ENCODE measurements around the gene ERG.

Gene ERG

GRCh38 chr21:38429011-38429410 lies 69.3 kb downstream of the ERG start:
- DNase-seq: peak in 1 of 3 donors; percentile 29
- Histone ChIP-seq H3K27ac (ENCODE audit: insufficient read depth in 1 of 2, low read depth in 1 of 2, low read length in 2 of 2, poor library complexity in 1 of 2, severe bottlenecking in 2 of 2) (no peak overlapping the region), H3K27me3 (replicated peaks in 2 of 5; ENCODE audit: control insufficient read depth in 4 of 5, insufficient read depth in 5 of 5, low read length in 4 of 5) (no peaks in the 10 kb centered on the region), H3K9me3 (ENCODE audit: control extremely low read depth in 1 of 5, control insufficient read depth in 4 of 5, insufficient read depth in 2 of 5, low read depth in 1 of 5, low read length in 4 of 5) (peaks cover 0 to 2% (median 0%) of the 10 kb centered on the region in 5 experiments), H3K4me3 (ENCODE audit: control insufficient read depth in 1 of 7, extremely low read depth in 1 of 7, insufficient read depth in 4 of 7, low read depth in 2 of 7, low read length in 6 of 7) (no peak overlapping the region), H3K36me3 (ENCODE audit: control insufficient read depth in 4 of 4, insufficient read depth in 4 of 4, low read length in 3 of 4) (peaks cover 17 to 87% (median 55%) of the 10 kb centered on the region in 4 experiments), H3K4me1 (ENCODE audit: control extremely low read depth in 1 of 4, control insufficient read depth in 4 of 4, insufficient read depth in 4 of 4, low read length in 3 of 4) (peaks cover 0 to 3% (median under 1%) of the 10 kb centered on the region in 4 experiments)
- ChIA-PET CTCF (interaction anchor here (1.9 kb wide), 1 partner anchor 12 kb away, joined by 8 read pairs; no protein-coding TSS in a partner anchor), POLR2A (no interaction called here)
- WGBS (ENCODE audit: insufficient coverage): no CpG with 5 or more reads among the region's 2 CpGs

GRCh38 chr21:38428211-38428610 lies 70.1 kb downstream of the ERG start:
- H3K27me3 ChIP-seq (replicated peaks in 2 of 5; ENCODE audit: control insufficient read depth in 4 of 5, insufficient read depth in 5 of 5, low read length in 4 of 5): no peaks in the 10 kb centered on the region
- no peak for DNase-seq
- ChIA-PET POLR2A (no interaction called here), CTCF (interaction anchor here (1.9 kb wide), 1 partner anchor 12 kb away, joined by 8 read pairs; no protein-coding TSS in a partner anchor)
- WGBS (ENCODE audit: insufficient coverage): 91% methylated on average over 7 of the region's 7 CpGs
- peaks cover 0 to 2% (median 0%) of the 10 kb centered on the region in 5 experiments for H3K9me3 ChIP-seq (ENCODE audit: control extremely low read depth in 1 of 5, control insufficient read depth in 4 of 5, insufficient read depth in 2 of 5, low read depth in 1 of 5, low read length in 4 of 5)
- peaks cover 25 to 87% (median 54%) of the 10 kb centered on the region in 4 experiments for H3K36me3 ChIP-seq (ENCODE audit: control insufficient read depth in 4 of 4, insufficient read depth in 4 of 4, low read length in 3 of 4)
- no peak overlapping the region for H3K27ac ChIP-seq (ENCODE audit: insufficient read depth in 1 of 2, low read depth in 1 of 2, low read length in 2 of 2, poor library complexity in 1 of 2, severe bottlenecking in 2 of 2)
- H3K4me3 ChIP-seq (ENCODE audit: control insufficient read depth in 1 of 7, extremely low read depth in 1 of 7, insufficient read depth in 4 of 7, low read depth in 2 of 7, low read length in 6 of 7): no peak overlapping the region
- peaks cover 0 to 3% (median under 1%) of the 10 kb centered on the region in 4 experiments for H3K4me1 ChIP-seq (ENCODE audit: control extremely low read depth in 1 of 4, control insufficient read depth in 4 of 4, insufficient read depth in 4 of 4, low read length in 3 of 4)

- ChIA-PET CTCF (interaction anchor here (1.2 to 1.3 kb wide), 3 partner anchors 12 to 24 kb away, joined by 3 to 4 read pairs (median 4); no protein-coding TSS in a partner anchor), POLR2A (no interaction called here)
- no peaks in the 10 kb centered on the region for H3K9me3 ChIP-seq (ENCODE audit: control extremely low read depth in 1 of 5, control insufficient read depth in 4 of 5, insufficient read depth in 2 of 5, low read depth in 1 of 5, low read length in 4 of 5)
- no peak overlapping the region for H3K4me3 ChIP-seq (ENCODE audit: control insufficient read depth in 1 of 7, extremely low read depth in 1 of 7, insufficient read depth in 4 of 7, low read depth in 2 of 7, low read length in 6 of 7)
- no peaks in the 10 kb centered on the region for H3K27me3 ChIP-seq (replicated peaks in 2 of 5; ENCODE audit: control insufficient read depth in 4 of 5, insufficient read depth in 5 of 5, low read length in 4 of 5)
- no peak for DNase-seq
- 93% methylated on average over 9 of the region's 11 CpGs for WGBS (ENCODE audit: insufficient coverage)
- H3K4me1 ChIP-seq (ENCODE audit: control extremely low read depth in 1 of 4, control insufficient read depth in 4 of 4, insufficient read depth in 4 of 4, low read length in 3 of 4): peaks cover 0 to 3% (median 0%) of the 10 kb centered on the region in 4 experiments
- H3K36me3 ChIP-seq (ENCODE audit: control insufficient read depth in 4 of 4, insufficient read depth in 4 of 4, low read length in 3 of 4): peaks cover 35 to 93% (median 66%) of the 10 kb centered on the region in 4 experiments
- peak overlapping the region in 1 of 2 experiments; percentile 31 for H3K27ac ChIP-seq (ENCODE audit: insufficient read depth in 1 of 2, low read depth in 1 of 2, low read length in 2 of 2, poor library complexity in 1 of 2, severe bottlenecking in 2 of 2)
These were observed 73.8 kb downstream of the ERG start for GRCh38 chr21:38424305-38425019.

- ChIA-PET CTCF (interaction anchor here (1.0 kb wide), 1 partner anchor 27 kb away, joined by 3 read pairs; no protein-coding TSS in a partner anchor), POLR2A (no interaction called here)
- no peak overlapping the region for H3K27ac ChIP-seq (ENCODE audit: insufficient read depth in 1 of 2, low read depth in 1 of 2, low read length in 2 of 2, poor library complexity in 1 of 2, severe bottlenecking in 2 of 2)
- 72% methylated on average over 4 of the region's 5 CpGs for WGBS (ENCODE audit: insufficient coverage)
- H3K4me3 ChIP-seq (ENCODE audit: control insufficient read depth in 1 of 7, extremely low read depth in 1 of 7, insufficient read depth in 4 of 7, low read depth in 2 of 7, low read length in 6 of 7): no peak overlapping the region
- peaks cover 37 to 92% (median 65%) of the 10 kb centered on the region in 4 experiments for H3K36me3 ChIP-seq (ENCODE audit: control insufficient read depth in 4 of 4, insufficient read depth in 4 of 4, low read length in 3 of 4)
- H3K9me3 ChIP-seq (ENCODE audit: control extremely low read depth in 1 of 5, control insufficient read depth in 4 of 5, insufficient read depth in 2 of 5, low read depth in 1 of 5, low read length in 4 of 5): no peaks in the 10 kb centered on the region
- no peaks in the 10 kb centered on the region for H3K27me3 ChIP-seq (replicated peaks in 2 of 5; ENCODE audit: control insufficient read depth in 4 of 5, insufficient read depth in 5 of 5, low read length in 4 of 5)
- no peak for DNase-seq
- H3K4me1 ChIP-seq (ENCODE audit: control extremely low read depth in 1 of 4, control insufficient read depth in 4 of 4, insufficient read depth in 4 of 4, low read length in 3 of 4): peaks cover 0 to 5% (median 0%) of the 10 kb centered on the region in 4 experiments
These were observed 76.2 kb downstream of the ERG start for GRCh38 chr21:38422082-38422481.

- POLR2A ChIA-PET: no interaction called here
- WGBS (ENCODE audit: insufficient coverage): 100% methylated on average over 1 of the region's 3 CpGs
- H3K4me3 ChIP-seq (ENCODE audit: control insufficient read depth in 1 of 7, extremely low read depth in 1 of 7, insufficient read depth in 4 of 7, low read depth in 2 of 7, low read length in 6 of 7): no peak overlapping the region
- no peaks in the 10 kb centered on the region for H3K9me3 ChIP-seq (ENCODE audit: control extremely low read depth in 1 of 5, control insufficient read depth in 4 of 5, insufficient read depth in 2 of 5, low read depth in 1 of 5, low read length in 4 of 5)
- no peak overlapping the region for H3K27ac ChIP-seq (ENCODE audit: insufficient read depth in 1 of 2, low read depth in 1 of 2, low read length in 2 of 2, poor library complexity in 1 of 2, severe bottlenecking in 2 of 2)
- DNase-seq: no peak
- H3K27me3 ChIP-seq (replicated peaks in 2 of 5; ENCODE audit: control insufficient read depth in 4 of 5, insufficient read depth in 5 of 5, low read length in 4 of 5): no peaks in the 10 kb centered on the region
- peaks cover 0 to 8% (median 0%) of the 10 kb centered on the region in 4 experiments for H3K4me1 ChIP-seq (ENCODE audit: control extremely low read depth in 1 of 4, control insufficient read depth in 4 of 4, insufficient read depth in 4 of 4, low read length in 3 of 4)
- peaks cover 37 to 96% (median 70%) of the 10 kb centered on the region in 4 experiments for H3K36me3 ChIP-seq (ENCODE audit: control insufficient read depth in 4 of 4, insufficient read depth in 4 of 4, low read length in 3 of 4)
- CTCF ChIA-PET: interaction anchor here (1.1 kb wide), 3 partner anchors 9 to 41 kb away, joined by 3 to 5 read pairs (median 3); no protein-coding TSS in a partner anchor
These were observed 78.1 kb downstream of the ERG start for GRCh38 chr21:38420140-38420539.

GRCh38 chr21:38417726-38418125 lies 80.6 kb downstream of the ERG start:
- no peak overlapping the region for H3K4me3 ChIP-seq (ENCODE audit: control insufficient read depth in 1 of 7, extremely low read depth in 1 of 7, insufficient read depth in 4 of 7, low read depth in 2 of 7, low read length in 6 of 7)
- peaks cover 0 to 8% (median 0%) of the 10 kb centered on the region in 4 experiments for H3K4me1 ChIP-seq (ENCODE audit: control extremely low read depth in 1 of 4, control insufficient read depth in 4 of 4, insufficient read depth in 4 of 4, low read length in 3 of 4)
- ChIA-PET CTCF (interaction anchor here (1.6 to 2.0 kb wide), 3 partner anchors 11 to 17 kb away, joined by 3 to 8 read pairs (median 6); no protein-coding TSS in a partner anchor), POLR2A (no interaction called here)
- H3K27me3 ChIP-seq (replicated peaks in 2 of 5; ENCODE audit: control insufficient read depth in 4 of 5, insufficient read depth in 5 of 5, low read length in 4 of 5): no peaks in the 10 kb centered on the region
- peaks cover 35 to 96% (median 65%) of the 10 kb centered on the region in 4 experiments for H3K36me3 ChIP-seq (ENCODE audit: control insufficient read depth in 4 of 4, insufficient read depth in 4 of 4, low read length in 3 of 4)
- no peak for DNase-seq
- H3K27ac ChIP-seq (ENCODE audit: insufficient read depth in 1 of 2, low read depth in 1 of 2, low read length in 2 of 2, poor library complexity in 1 of 2, severe bottlenecking in 2 of 2): no peak overlapping the region
- no CpG with 5 or more reads among the region's 5 CpGs for WGBS (ENCODE audit: insufficient coverage)
- no peaks in the 10 kb centered on the region for H3K9me3 ChIP-seq (ENCODE audit: control extremely low read depth in 1 of 5, control insufficient read depth in 4 of 5, insufficient read depth in 2 of 5, low read depth in 1 of 5, low read length in 4 of 5)

GRCh38 chr21:38416791-38417190 lies 81.5 kb downstream of the ERG start:
- 80% methylated on average over 10 of the region's 10 CpGs for WGBS (ENCODE audit: insufficient coverage)
- Histone ChIP-seq H3K36me3 (ENCODE audit: control insufficient read depth in 4 of 4, insufficient read depth in 4 of 4, low read length in 3 of 4) (peaks cover 35 to 94% (median 60%) of the 10 kb centered on the region in 4 experiments), H3K27ac (ENCODE audit: insufficient read depth in 1 of 2, low read depth in 1 of 2, low read length in 2 of 2, poor library complexity in 1 of 2, severe bottlenecking in 2 of 2) (peak overlapping the region in 1 of 2 experiments; percentile 6), H3K4me1 (ENCODE audit: control extremely low read depth in 1 of 4, control insufficient read depth in 4 of 4, insufficient read depth in 4 of 4, low read length in 3 of 4) (peaks cover 0 to 8% (median 0%) of the 10 kb centered on the region in 4 experiments), H3K4me3 (ENCODE audit: control insufficient read depth in 1 of 7, extremely low read depth in 1 of 7, insufficient read depth in 4 of 7, low read depth in 2 of 7, low read length in 6 of 7) (no peak overlapping the region), H3K9me3 (ENCODE audit: control extremely low read depth in 1 of 5, control insufficient read depth in 4 of 5, insufficient read depth in 2 of 5, low read depth in 1 of 5, low read length in 4 of 5) (peaks cover 0 to 1% (median 0%) of the 10 kb centered on the region in 5 experiments), H3K27me3 (replicated peaks in 2 of 5; ENCODE audit: control insufficient read depth in 4 of 5, insufficient read depth in 5 of 5, low read length in 4 of 5) (no peaks in the 10 kb centered on the region)
- CTCF ChIA-PET: interaction anchor here (1.8 to 2.0 kb wide), 2 partner anchors 12 to 15 kb away, joined by 6 to 8 read pairs; no protein-coding TSS in a partner anchor
- DNase-seq: no peak
- POLR2A ChIA-PET: no interaction called here
